GM12873 (cell line): Measurements from ENCODE around the gene SMYD1.

ENCODE experiments used
- TF ChIP-seq, protein P1 (sequence below): IDR thresholded peaks from 2 replicates; pipeline ENCODE4 v1.5.1; 2012; ENCODE audit warnings: low read depth, mild to moderate bottlenecking, moderate library complexity, low read length, control low read depth; ENCODE audit not compliant: insufficient read depth; ENCODE audit errors: missing control alignments

SMYD1 gene

DNA sequence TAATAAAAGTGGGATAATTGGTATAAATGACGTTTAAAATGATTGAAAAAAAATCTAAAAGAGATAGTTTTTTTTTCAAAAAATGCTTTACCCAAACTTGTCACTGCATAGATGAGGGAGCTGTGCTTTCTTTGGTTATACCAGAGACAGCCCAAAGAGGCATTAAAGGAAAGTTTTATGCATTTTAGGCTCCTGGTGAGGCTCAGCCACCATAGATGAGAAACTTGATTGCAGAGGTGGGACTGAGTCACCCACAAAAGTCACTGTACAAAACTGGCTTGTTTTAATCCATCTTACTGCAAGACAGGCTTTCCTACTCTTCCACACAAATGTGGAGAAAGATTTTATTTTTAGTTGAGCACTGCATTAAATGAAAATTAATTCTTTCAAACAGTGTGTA, 2.4 kb downstream of the SMYD1 start:
- TF ChIP-seq, protein P1, sequence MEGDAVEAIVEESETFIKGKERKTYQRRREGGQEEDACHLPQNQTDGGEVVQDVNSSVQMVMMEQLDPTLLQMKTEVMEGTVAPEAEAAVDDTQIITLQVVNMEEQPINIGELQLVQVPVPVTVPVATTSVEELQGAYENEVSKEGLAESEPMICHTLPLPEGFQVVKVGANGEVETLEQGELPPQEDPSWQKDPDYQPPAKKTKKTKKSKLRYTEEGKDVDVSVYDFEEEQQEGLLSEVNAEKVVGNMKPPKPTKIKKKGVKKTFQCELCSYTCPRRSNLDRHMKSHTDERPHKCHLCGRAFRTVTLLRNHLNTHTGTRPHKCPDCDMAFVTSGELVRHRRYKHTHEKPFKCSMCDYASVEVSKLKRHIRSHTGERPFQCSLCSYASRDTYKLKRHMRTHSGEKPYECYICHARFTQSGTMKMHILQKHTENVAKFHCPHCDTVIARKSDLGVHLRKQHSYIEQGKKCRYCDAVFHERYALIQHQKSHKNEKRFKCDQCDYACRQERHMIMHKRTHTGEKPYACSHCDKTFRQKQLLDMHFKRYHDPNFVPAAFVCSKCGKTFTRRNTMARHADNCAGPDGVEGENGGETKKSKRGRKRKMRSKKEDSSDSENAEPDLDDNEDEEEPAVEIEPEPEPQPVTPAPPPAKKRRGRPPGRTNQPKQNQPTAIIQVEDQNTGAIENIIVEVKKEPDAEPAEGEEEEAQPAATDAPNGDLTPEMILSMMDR: no peak

DNA sequence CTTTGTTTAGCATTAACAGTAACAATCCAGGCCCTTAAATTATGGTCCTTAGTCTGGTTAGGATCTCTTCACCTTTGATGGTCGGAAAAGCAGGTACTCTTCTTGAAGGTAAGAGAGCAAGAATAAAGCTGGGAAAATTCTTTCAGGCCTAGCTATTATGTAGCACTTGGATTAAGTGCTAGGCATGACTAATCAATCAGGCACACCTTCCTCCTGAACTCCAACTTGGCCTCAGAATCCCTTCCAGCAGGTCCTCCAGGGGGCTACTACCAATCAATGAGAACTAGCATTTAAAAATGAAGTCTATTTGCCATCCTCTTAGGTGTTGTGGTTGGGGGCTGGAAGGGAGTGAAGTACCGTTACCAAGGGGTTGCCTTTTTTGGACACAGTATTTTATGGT, 3.7 kb downstream of the SMYD1 start:
- TF ChIP-seq, protein P1: no peak

DNA sequence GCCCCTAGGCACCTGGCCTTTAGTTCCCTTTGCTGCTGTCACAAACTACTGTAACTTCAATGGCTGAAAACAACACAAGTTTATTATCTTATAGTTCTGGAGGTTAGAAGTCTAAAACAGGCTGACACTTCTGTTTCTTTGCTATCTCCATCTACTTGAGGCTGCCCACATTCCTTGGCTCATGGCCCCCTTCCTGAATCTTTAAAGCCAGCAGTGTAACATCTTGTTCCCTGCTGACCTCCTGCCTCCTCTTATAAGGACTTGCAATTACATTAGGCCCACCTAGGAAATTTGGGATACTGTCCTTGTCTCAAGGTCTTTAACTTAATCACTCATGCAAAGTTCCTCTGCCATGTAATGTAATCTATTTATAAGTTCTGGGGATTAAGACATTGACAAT, 6.5 kb downstream of the SMYD1 start:
- TF ChIP-seq, protein P1: no peak

DNA sequence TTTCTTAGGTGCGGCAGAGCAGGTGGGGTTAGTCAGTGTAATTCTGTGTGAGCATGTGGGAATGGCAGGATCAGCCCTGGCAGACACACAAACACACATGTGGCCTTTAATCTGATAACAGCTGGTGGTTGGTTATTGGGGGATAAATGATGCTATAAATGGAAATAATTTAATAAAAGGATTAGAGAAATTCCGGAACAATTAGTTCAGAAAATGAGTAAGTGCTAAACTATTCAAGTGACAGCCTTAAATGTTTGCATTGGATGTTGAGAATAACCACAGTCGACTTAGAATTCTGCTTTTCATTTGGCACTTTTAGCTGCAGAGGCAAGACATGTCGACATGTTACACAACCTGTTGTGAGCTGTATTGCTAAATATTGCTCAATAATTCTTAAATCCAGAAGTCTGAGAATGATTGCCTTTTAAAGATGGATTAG, 7.2 kb downstream of the SMYD1 start:
- TF ChIP-seq, protein P1: no peak

DNA sequence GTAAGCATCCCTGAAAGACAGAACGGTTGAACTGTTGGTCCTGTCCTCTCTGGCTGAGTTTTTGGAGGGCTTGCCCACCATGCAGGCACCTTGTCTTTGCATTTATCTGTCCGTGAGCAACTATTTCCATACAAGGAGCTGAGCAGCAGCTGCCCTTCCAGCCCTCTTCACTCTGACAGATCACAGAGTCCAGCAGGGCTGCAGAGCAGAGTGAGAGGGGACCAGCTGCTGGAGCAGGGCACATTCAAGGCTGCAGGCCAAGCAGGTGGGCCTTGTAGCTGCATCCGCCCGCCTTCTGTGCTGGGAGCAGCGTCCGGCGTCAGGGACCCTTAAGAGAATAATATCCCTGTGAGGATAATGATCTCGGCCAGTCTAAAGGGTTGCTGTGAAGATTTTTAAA, 9.5 kb downstream of the SMYD1 start:
- TF ChIP-seq, protein P1: no peak

DNA sequence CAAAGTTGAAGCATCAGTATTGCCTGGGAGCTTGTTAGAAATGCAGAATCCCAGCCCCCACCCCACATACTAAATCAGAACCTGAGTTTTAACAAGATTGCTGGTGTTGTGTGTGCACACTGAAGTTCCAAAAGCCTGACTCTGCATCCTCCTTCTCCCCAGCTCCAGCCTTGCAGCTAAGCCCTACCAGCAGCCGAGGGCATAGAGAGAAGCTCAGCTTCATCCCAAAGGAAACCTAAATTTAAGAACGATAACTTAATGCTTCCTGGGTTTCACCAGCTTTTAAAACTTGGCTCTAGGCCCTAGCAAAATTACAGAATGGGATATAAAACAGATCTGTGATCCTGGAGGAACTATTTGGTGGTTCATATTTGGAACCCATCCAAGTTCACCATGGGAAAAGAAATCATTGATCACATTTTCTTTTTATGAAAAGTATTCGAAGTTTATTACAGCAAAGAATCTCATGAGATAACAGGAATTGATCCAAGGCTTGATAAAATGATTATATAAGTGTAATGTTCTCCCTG, 11.1 kb downstream of the SMYD1 start:
- TF ChIP-seq, protein P1: no peak

DNA sequence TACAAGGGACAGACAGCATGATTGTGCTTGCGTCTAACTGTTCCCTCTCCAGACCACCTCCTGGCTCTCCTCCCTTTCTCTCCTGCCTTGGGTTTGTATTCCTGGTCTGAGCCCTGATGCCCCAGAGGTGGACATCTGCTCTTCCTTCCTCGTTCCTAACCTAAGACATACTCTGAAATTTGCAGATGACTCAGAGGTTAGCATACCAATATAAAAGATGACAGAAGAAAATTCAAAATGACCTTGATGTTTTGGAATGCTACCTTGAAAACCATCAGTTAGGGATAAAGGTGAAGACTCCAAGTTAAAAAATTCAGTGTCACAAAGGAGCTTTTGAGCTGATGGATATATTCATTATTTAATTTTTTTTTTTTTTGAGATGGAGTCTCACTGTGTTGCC, 12.9 kb downstream of the SMYD1 start:
- TF ChIP-seq, protein P1: no peak
